DMS 273 treated with DMSO at 0.1 percent for 48 hours (cell line): ENCODE results near the gene SCGB1A1.

ENCODE experiments used
- DNase-seq: peaks from one replicate; lab custom pipeline; 2025; lab: John Stamatoyannopoulos, UW

Gene SCGB1A1

GRCh38 chr11:62398011-62398994, 20.5 kb upstream of the SCGB1A1 start:
- DNase-seq = no peak

DNA sequence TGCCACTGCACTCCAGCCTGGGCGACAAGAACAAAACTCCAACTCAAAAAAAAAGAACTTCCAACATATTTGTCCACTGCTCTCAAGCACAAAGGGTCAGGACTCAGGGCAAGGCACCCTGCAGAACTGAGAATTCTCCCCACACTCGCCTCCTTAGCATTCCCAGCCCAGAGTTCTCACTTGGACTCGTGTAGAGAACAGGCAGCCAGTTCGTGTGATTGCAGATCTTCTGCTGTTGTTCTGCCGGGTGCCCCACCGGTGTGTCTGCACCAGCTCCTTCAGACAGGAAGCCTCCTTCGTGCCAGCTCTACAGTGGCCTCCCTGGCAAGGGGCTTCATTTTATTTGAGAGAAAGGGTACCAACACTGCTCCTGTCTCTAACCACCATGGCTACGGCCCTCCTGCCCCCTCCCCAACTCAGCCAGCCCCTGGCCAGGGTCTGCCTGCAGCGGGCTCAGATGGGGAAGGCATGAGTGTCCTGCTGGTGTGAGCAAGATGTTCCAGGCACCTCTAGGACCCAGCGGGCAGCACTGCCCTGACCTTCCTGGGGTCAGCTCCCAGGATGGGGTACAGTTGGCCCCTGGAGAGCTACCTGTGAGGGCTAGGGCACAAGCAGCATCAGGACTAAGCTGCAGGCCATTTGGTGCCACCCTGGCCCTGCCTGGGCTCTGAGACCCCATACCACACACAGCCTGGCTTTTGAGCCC, 19.5 kb upstream of the SCGB1A1 start:
- DNase-seq = no peak

DNA sequence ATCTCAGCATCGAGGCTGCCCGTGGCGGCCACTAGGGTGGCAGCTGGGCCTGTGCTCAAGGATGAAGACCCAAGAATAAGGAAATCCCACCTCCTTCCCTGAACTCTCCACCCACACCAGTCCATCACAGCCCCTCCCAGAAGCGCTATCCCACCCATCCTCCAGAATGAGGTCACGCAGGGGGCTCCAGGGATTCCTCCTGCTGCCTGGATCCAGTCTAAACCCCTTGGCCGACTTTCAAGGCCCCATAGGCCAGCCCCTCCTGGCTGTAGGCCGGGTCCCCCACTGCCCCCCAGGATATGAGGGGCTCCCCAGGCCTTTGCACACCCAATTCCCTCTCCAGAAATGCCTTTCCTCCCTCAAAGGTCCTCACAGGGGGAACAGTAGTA, 19.0 kb upstream of the SCGB1A1 start:
- no peak for DNase-seq

GRCh38 chr11:62400281-62400680, 18.6 kb upstream of the SCGB1A1 start:
- no peak for DNase-seq

DNA sequence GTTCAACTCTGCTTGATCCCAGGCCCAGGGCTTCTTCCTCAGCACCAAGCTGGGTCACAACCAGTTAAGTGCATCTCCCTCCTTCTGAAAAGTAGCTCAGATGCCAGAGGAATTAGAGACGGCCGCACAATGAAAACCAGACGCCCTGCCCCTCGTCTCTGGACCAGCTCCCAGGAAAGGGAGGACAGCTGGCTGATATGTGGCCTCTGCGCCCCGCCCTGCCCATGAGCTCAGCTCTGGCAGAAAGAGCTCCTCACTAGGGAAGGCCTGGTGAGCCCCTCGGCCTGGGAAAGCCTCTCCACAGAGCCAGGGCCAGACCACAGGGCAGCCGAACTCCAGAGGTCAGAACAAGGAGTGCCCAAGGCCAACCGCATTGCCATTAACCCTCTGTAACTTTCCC, 18.1 kb upstream of the SCGB1A1 start:
- DNase-seq = peak; percentile 9

DNA sequence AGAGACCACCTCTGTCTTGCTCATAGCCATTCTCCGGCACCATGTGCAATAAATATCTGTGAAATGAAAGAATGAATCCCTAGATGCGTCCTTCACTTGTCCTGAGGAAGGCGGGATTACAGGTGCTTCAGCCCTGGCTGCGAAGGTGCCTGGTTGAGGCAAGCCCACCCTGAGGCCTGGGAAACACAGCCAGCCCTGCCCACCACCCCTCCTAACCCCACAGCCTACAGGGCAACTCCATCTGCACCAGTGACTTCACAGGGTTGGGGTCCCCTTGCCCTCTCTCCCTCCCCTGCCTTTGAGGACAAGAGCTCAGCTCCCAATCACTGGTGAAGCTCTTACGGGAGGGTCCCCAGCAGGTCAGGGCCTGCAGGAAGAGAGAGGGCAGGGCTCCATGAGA, 17.5 kb upstream of the SCGB1A1 start:
- no peak for DNase-seq

- DNase-seq = no peak
Observed at GRCh38 chr11:62401811-62402210, 17.0 kb upstream of the SCGB1A1 start.

- DNase-seq = no peak
Observed at GRCh38 chr11:62402226-62402959, 16.4 kb upstream of the SCGB1A1 start.

GRCh38 chr11:62402960-62403730, 15.7 kb upstream of the SCGB1A1 start:
- DNase-seq = no peak

- no peak for DNase-seq
Observed at GRCh38 chr11:62404435-62404834, 14.4 kb upstream of the SCGB1A1 start.

DNA sequence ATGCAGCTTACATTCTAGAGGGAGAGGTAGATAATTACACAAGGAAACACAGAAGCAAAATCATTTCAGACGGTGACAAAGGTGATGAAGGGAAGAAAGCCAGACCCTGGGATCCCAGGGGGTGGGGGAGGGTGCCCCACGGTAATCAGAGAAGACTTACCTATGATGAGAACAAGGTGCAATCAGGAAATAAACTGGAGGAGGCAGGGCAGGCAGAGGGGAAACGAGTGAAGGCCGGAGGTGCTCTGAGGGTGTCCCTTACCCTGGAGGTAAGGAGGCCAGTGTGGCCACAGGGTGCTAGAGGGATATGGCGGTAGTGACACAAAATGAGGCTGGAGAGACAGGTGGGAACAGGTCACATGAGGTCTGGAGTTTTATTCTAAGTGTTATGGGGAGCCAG, 13.9 kb upstream of the SCGB1A1 start:
- DNase-seq = no peak

DNA sequence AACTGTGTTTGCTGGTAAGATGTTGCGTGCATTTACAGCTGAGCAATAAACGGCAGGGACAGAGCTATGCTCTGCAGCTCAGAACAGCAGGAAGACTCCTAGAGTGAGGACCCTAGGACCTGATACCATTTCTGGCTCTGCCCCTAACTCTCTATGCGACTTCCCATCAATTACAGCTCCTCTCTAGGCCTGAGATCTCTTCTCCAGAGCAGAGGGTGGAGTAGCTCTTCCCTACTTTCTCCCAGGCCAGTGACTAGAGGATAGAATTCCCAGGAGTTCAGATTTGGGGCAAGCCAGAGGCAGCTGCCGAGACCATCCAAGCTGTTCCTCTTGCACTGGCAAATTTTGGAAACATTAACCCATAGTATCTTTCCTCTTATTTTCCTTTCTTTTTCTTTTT, 12.8 kb upstream of the SCGB1A1 start:
- no peak for DNase-seq

GRCh38 chr11:62409831-62410230, 9.0 kb upstream of the SCGB1A1 start:
- no peak for DNase-seq

- no peak for DNase-seq
Observed at GRCh38 chr11:62410972-62411371, 7.9 kb upstream of the SCGB1A1 start.

DNA sequence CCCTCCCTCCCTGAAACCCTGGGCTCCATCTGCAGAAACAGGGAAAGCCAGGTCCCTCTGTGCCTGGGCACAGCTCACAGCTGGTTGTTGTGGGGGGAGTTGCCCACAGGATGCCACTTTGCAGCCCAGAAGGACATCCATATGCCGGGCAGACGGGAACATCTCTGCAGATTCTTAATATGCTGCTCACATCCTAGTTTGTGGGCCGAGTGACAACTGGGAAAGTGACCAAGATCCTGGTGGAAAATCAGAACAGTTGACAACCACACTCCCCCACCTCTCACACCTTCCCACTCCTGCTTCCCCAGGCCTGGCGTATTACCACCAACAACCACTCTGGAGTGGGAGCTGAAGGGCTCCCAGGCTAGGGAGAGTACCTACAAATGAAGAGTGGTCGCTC, 7.3 kb upstream of the SCGB1A1 start:
- DNase-seq = no peak

DNA sequence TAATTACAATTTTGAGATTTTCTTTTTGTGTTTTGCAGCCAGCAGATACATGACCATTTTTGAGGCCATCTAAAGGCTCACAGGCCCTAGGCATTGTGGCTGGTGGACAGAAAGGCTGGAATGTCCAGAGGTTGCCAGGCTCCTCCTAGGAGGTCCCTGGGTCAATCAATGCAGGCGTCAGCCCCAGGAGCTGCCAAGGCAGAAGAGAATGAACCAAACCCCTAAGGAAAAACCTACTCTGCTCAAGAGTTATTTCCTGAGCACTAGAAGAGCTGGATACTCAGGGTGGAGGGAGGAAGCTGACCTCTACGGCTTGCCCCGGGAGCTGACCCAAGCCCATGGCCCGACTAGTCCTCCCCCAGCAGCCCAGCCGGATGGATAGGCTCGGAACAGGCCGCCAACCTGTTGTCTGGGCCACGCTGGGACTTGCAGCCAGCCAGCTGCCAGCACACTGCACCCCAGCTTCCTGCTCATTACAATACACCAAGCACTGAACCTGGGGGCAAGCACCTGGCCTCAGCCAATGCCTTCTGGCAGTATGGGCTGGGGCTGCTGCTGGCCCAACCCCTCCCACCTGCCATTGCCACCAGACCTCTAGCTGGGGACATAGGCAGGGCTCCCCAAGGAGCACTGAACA, 5.7 kb upstream of the SCGB1A1 start:
- no peak for DNase-seq

- DNase-seq = no peak
Observed at GRCh38 chr11:62416596-62416995, 2.2 kb upstream of the SCGB1A1 start.

- DNase-seq = no peak
Observed at GRCh38 chr11:62418136-62418535, 697 bp upstream of the SCGB1A1 start.

- no peak for DNase-seq
Observed at GRCh38 chr11:62419314-62419929, 589 bp downstream of the SCGB1A1 start.

DNA sequence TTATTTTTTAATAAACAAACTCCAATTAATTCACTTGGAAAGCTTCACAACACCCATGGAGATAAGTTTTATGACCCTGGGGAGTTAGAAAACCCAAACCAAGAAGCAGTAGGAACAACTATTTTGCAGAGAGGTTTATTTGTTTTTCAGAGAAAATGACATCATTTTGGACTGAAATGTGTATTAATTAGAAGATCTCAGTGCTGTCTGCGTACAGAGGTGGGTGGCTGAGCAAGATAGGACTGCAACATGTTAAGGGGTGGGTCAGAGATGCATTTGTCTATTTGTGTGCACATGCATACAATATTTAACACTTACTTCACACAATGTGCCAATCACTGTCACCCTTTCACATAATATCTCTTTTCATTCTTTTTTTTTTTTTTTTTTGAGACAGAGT, 1.1 kb downstream of the SCGB1A1 start:
- no peak for DNase-seq

- DNase-seq = no peak
Observed at GRCh38 chr11:62420882-62421281, 2.0 kb downstream of the SCGB1A1 start.
